NCI-H187 (cell line): ENCODE data around the gene CACNA1H.
"Not testable (repeated sequence)": the region's sequence is repeated elsewhere in the genome, so short reads cannot be mapped to it uniquely, and the experiment has no call there.

Experiments used
- DNase-seq, 2 experiments: peaks; one replicate each; lab custom pipeline; 2025; lab: John Stamatoyannopoulos, UW

Gene CACNA1H

DNA sequence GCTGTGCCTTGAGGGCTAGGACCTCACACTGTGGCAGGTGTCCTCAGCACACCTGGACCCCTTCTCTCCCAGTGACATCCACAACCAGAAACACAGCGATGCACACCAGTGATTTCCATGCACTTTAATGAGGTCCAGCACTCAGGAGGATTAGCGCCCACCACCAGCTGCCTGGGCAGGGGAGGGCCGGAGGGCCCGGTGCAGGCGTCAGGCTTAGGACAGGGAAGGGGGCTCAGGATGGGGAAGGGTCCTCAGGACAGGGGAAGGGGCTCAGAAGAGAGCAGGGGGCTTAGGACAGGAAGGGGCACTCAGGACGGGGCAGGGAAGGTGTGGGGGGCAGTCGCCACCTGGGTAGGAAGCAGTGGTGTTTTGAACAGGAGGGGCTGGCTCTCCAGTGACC lies 75.3 kb downstream of the CACNA1H start:
- DNase-seq = not testable (repeated sequence)

DNA sequence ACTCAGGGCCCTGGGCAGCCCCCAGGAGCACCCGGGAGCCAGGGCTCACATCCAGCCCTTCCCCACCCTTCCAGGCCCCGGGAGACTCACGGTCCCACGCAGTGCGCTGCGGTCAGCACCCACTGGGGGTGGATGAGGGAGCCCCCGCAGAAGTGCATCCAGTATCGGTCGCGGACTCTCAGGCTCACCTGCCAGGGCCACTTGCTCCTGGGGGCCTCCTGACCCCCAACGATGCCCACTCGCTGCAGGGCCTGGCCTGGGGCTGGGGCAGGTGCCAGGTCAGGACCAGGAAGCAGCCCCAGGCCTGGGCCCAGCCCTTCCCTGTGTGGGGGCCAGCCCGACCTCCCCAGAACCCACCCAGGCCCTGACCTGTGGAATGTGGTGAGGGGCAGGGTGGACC lies 76.6 kb downstream of the CACNA1H start:
- DNase-seq = not testable (repeated sequence)

DNA sequence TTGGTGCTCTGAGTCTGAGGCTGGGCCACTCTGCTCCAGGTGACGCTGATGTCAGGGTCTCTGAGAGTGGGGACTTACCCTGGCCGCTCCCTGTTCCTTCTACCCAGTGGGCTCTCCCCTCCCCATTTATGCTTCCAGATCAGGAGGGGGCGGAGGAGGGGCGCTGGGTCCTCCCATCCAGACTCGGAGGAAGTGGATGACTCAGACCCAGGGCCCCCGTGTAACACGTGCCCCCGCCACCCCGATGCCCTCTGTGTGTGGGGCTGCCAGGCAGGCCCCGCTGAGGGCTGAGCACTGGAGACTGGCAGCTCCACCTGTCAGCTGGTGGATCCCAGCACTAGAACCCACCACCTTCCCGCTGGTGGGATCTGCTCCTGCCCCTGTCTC lies 77.2 kb downstream of the CACNA1H start, which contains the start of gene TPSB2:
TPSB2 (minus strand) TSS at position 101 of the 387 bp plus-strand sequence. CDS start 233 bp downstream, outside the sequence.
- not testable (repeated sequence) for DNase-seq

DNA sequence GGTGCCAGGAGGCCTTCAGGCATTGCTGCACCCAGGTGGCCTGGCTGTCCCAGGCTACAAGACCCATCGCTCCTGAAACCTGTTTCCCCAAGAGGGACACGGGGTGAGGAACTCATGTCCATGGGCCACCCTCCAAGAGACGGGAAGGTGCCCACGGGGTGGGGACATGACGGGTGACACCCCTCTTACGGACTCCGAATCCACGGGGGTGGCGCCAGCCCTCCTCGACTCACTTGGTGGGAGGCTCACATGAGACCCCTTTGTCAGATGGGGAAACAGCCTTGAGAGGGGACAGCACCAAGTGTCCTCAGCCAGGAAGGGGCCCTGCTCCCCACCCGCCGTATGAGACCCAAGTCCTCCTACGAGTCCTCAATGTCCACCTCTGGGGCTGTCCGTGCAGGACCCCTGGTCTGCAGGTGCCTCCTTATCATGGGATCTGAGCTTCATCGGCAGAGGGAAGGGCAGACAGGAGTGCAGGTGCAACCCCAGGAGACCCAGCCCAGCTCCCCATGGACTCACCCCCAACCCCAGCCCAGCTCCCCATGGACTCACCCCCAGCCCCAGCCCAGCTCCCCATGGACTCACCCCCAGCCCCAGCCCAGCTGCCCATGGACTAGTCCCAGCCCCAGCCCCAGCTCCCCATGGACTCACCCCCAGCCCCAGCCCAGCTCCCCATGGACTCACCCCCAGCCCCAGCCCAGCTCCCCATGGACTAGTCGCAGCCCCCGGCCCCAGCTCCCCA lies 77.7 kb downstream of the CACNA1H start:
- DNase-seq = not testable (repeated sequence)

DNA sequence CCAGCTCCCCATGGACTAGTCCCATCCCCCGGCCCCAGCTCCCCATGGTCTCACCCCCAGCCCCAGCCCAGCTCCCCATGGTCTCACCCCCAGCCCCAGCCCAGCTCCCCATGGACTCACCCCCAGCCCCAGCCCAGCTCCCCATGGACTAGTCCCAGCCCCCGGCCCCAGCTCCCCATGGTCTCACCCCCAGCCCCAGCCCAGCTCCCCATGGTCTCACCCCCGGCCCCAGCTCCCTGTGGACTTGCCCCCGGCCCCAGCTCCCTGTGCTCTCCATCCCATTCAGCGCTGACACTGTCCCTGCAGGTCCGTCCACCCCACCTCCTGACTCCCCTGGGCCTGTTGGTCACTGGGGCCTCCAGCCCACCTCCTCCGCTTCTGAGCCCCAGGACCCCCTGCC lies 78.4 kb downstream of the CACNA1H start:
- not testable (repeated sequence) for DNase-seq

GRCh38 chr16:1232049-1232748 lies 79.3 kb downstream of the CACNA1H start:
- DNase-seq = not testable (repeated sequence)

DNA sequence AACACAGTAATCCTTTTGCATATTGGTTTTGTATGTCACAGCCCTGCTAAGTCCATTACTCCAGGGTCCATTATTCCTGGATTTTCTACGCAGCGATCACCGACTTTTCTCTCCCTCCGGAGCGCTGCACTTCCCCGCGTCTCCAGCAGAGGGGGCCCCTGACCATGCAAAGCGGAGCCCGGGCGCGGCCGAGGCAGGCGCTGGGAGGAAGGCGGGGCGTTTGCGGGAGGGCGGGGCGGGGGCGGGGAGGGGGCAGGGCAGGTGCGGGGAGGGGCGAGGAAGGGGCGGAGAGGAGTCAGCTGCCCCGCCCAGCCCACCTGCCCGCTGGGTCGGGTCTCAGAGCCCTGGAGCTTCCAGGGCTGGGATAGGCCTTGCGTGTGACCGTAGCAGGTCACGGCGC lies 83.8 kb downstream of the CACNA1H start:
- not testable (repeated sequence) for DNase-seq

DNA sequence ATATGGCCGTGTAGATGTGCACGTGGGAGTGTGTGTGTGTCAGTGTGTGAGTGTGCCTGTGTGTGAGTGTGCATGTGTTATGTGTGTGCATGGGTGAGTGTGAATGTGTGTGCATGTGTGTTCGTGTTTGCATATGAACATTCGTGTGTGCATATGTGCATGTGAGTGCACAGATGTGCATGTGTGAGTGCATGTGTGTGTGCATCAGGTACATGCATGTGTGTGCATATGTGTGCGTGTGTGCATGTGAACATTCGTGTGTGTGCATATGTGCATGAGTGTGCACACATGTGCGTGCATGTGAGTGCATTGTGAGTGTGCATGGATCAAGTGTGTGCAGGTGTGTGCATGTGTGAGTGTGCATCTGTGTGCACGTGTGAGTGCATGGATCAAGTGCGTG lies 85.1 kb downstream of the CACNA1H start:
- DNase-seq = no peak

DNA sequence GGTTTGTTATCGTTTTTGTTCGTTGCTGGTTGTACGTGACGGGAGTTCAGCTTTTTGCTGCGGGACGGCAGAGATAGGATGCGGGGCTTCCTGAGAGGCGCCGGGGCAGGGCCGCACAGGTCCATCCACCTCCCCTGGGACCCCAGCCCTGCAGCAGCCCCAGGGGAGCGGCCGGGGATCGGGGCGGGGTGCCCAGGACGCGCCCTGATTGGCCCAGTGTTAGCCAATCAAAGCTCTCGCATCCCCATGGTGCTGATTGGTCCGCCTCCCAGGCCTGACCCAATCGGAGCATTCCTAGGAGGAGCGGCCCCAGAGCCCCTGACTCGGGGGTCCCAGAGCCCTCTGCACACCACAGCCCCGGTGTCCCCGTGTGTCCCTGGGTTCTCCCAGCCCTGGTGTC lies 86.0 kb downstream of the CACNA1H start:
- not testable (repeated sequence) for DNase-seq

- DNase-seq = not testable (repeated sequence)
These were observed 86.7 kb downstream of the CACNA1H start for GRCh38 chr16:1239575-1239974.

DNA sequence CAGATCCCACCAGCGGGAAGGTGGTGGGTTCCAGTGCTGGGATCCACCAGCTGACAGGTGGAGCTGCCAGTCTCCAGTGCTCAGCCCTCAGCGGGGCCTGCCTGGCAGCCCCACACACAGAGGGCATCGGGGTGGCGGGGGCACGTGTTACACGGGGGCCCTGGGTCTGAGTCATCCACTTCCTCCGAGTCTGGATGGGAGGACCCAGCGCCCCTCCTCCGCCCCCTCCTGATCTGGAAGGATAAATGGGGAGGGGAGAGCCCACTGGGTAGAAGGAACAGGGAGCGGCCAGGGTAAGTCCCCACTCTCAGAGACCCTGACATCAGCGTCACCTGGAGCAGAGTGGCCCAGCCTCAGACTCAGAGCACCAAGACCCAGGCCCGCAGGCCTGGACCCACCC lies 87.5 kb downstream of the CACNA1H start, which contains the start of gene TPSAB1:
TPSAB1 (plus strand) TSS at position 270 of the 400 bp plus-strand sequence. CDS start 234 bp downstream, outside the sequence.
- DNase-seq = not testable (repeated sequence)

GRCh38 chr16:1241081-1241480 lies 88.2 kb downstream of the CACNA1H start:
- not testable (repeated sequence) for DNase-seq

DNA sequence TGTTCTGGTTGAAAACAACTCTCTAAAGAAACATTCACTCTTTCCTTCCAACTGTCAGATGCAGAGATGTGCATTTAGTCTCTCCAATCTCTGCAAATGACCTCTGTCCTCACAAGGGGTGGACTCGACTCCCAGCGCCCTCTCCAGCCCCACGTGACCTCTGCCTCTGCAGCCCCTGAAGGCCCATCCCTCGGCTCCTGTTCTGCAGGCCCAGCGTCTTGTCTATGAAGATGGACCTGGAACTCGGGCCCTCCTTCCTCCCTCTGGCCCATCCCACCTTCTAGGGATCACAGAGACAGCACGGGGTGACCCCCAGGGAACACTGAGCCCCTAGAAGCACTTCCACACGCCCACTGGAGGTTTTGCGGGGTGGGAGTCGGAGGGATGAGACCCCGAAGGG lies 90.5 kb downstream of the CACNA1H start:
- DNase-seq = not testable (repeated sequence)

GRCh38 chr16:1243907-1244850 lies 91.3 kb downstream of the CACNA1H start:
- not testable (repeated sequence) for DNase-seq

DNA sequence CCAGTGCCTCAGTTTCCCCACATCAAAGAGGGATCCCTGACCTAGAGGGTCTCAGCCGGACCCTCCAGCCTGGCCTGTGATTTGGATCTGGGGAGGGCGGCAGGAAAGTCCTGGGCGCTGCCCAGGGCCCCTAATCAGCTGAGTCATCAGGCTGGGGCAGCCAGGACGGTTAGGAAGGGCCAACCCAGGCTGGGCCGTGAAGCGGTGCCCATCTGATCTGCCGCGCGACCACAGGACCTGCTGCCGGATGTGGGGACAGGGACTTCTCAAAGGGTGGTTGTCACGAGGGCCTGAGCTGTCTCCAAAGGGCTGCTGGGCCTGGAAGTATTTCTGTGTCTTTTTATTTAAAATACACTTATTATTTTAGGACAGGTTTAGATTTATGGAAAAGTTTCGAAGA lies 92.0 kb downstream of the CACNA1H start:
- DNase-seq = no peak

DNA sequence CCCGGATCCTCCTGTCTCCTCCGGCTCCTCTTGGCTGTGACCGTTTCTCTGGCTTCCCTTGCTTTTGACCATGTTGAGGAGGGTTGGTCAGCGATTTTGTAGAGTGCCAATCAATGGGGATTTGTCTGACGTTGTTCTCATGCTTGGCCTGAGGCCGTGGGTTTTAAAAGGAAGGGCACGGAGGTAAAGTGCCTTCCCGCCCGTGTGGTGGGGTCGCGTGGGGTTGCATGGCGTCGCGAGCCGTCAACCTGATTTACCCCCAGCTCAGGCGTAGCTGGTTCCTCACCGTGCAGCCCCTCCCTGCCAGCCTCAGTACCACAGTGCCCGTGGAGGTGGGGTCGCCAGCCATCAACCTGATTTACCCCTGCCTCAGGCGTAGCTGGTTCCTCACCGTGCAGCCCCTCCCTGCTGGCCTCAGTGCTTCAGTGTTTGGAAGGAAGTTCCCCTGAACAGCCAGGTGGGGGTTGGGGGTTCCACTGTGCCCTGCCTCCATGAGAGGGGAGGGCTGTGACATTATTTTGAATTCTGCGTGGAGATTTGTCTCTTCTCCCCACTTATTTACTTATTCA lies 92.6 kb downstream of the CACNA1H start:
- DNase-seq = no peak

GRCh38 chr16:1247903-1248537 lies 95.1 kb downstream of the CACNA1H start:
- not testable (repeated sequence) for DNase-seq

DNA sequence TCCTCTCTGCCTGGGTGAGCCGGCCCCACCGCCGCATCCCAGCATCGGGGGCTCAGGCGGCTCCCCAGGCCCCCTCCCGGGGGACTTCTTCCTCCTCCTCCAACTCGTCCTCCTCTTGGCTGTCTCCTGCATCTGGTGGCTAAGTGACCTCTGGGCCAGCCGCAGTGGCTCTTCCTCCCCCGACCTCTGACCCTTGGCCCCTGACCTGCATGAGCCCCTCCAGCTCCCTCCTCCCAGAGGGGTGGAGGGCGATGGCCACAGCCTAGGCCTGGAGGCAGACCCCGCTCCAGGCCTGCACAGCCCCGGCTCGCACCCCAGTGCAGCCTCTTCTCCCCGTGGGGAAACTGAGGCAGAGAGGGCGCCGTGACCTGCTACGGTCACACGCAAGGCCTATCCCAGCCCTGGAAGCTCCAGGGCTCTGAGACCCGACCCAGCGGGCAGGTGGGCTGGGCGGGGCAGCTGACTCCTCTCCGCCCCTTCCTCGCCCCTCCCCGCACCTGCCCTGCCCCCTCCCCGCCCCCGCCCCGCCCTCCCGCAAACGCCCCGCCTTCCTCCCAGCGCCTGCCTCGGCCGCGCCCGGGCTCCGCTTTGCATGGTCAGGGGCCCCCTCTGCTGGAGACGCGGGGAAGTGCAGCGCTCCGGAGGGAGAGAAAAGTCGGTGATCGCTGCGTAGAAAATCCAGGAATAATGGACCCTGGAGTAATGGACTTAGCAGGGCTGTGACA lies 96.3 kb downstream of the CACNA1H start:
- DNase-seq = not testable (repeated sequence)

GRCh38 chr16:1253701-1254364 lies 100.9 kb downstream of the CACNA1H start:
- not testable (repeated sequence) for DNase-seq

DNA sequence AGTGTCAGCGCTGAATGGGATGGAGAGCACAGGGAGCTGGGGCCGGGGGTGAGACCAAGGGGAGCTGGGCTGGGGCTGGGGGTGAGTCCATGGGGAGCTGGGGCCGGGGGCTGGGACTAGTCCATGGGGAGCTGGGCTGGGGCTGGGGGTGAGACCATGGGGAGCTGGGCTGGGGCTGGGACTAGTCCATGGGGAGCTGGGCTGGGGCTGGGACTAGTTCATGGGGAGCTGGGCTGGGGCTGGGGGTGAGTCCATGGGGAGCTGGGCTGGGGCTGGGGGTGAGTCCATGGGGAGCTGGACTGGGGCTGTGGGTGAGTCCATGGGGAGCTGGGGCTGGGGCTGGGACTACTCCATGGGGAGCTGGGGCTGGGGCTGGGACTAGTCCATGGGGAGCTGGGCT lies 101.9 kb downstream of the CACNA1H start:
- DNase-seq = not testable (repeated sequence)
